Trophoblast cell (in vitro differentiated cells and primary cell): ENCODE results near the gene UBE2L3.
A peak's percentile ranks its signal among the peaks of the same experiment; 100 is the strongest.

Source experiments
- DNase-seq, 2 donors: peaks; one replicate each; pipeline ENCODE4 v3.0.0-alpha.2; 2016
- H2AFZ ChIP-seq: 2 replicates; pipeline ENCODE4 v1.6.1; 2013; ENCODE audit warnings: low read length, moderate library complexity, mild to moderate bottlenecking; ENCODE audit not compliant: insufficient read depth, poor library complexity
- H2AK5ac ChIP-seq: 2 replicates; pipeline ENCODE4 v1.6.1; 2013; ENCODE audit warnings: mild to moderate bottlenecking, low read length
- H2BK120ac ChIP-seq: 2 replicates; pipeline ENCODE4 v1.6.1; 2013; ENCODE audit warnings: low read length, mild to moderate bottlenecking, moderate library complexity; ENCODE audit not compliant: insufficient read depth, poor library complexity
- H2BK12ac ChIP-seq: 2 replicates; pipeline ENCODE4 v1.6.1; 2013; ENCODE audit warnings: mild to moderate bottlenecking, low read length, moderate library complexity
- H2BK5ac ChIP-seq: 2 replicates; pipeline ENCODE4 v1.6.1; 2013; ENCODE audit warnings: low read length, low read depth, moderate library complexity, mild to moderate bottlenecking; ENCODE audit not compliant: poor library complexity
- H3K14ac ChIP-seq: 2 replicates; pipeline ENCODE4 v1.6.1; 2013; ENCODE audit warnings: mild to moderate bottlenecking, low read length
- H3K18ac ChIP-seq: 2 replicates; pipeline ENCODE4 v1.6.1; 2013; ENCODE audit warnings: mild to moderate bottlenecking, low read length
- H3K23ac ChIP-seq: 2 replicates; pipeline ENCODE4 v1.6.1; 2013; ENCODE audit warnings: low read length
- H3K27ac ChIP-seq: 2 replicates; pipeline ENCODE4 v1.5.1; 2013; ENCODE audit warnings: low read depth, mild to moderate bottlenecking, inconsistent platforms, low read length, moderate library complexity
- H3K27me3 ChIP-seq: 2 replicates; pipeline ENCODE4 v1.6.1; 2013; ENCODE audit warnings: inconsistent platforms, mild to moderate bottlenecking, low read length, moderate library complexity; ENCODE audit not compliant: insufficient read depth
- H3K36me3 ChIP-seq, 2 experiments: 1 replicate in 1 of 2; 2 replicates in 1 of 2; pipeline ENCODE4 v1.6.1; 2013; ENCODE audit warnings: low read length in 2 of 2, mild to moderate bottlenecking in 2 of 2, moderate library complexity in 1 of 2; ENCODE audit not compliant: insufficient read depth in 2 of 2, control insufficient read depth in 1 of 2
- H3K4ac ChIP-seq: 2 replicates; pipeline ENCODE4 v1.6.1; 2013; ENCODE audit warnings: low read depth, mild to moderate bottlenecking, low read length, moderate library complexity
- H3K4me1 ChIP-seq, 2 experiments: 1 replicate in 1 of 2; 2 replicates in 1 of 2; pipeline ENCODE4 v1.6.1; 2013; ENCODE audit warnings: low read length in 2 of 2, mild to moderate bottlenecking in 2 of 2, moderate library complexity in 1 of 2; ENCODE audit not compliant: insufficient read depth in 2 of 2, control insufficient read depth in 1 of 2
- H3K4me2 ChIP-seq: 2 replicates; pipeline ENCODE4 v1.6.1; 2013; ENCODE audit warnings: inconsistent platforms, mild to moderate bottlenecking, low read length, moderate library complexity
- H3K4me3 ChIP-seq: 2 replicates; pipeline ENCODE4 v1.5.1; 2013; ENCODE audit warnings: mild to moderate bottlenecking, low read depth, low read length, inconsistent platforms
- H3K79me1 ChIP-seq: one replicate; pipeline ENCODE4 v1.6.1; 2013; ENCODE audit warnings: low read length
- H3K79me2 ChIP-seq: 2 replicates; pipeline ENCODE4 v1.6.1; 2013; ENCODE audit warnings: low read length, mild to moderate bottlenecking; ENCODE audit not compliant: control insufficient read depth, insufficient read depth, poor library complexity
- H3K9ac ChIP-seq: 2 replicates; pipeline ENCODE4 v1.6.1; 2013; ENCODE audit warnings: mild to moderate bottlenecking, low read length
- H3K9me3 ChIP-seq: 2 replicates; pipeline ENCODE4 v1.6.1; 2013; ENCODE audit warnings: low read depth, mild to moderate bottlenecking, control low read depth, inconsistent platforms, low read length; ENCODE audit not compliant: insufficient read depth
- H4K12ac ChIP-seq: 2 replicates; pipeline ENCODE4 v1.6.1; 2013; ENCODE audit warnings: low read depth, mild to moderate bottlenecking, low read length, moderate library complexity
- H4K8ac ChIP-seq: 2 replicates; pipeline ENCODE4 v1.6.1; 2013; ENCODE audit warnings: low read depth, mild to moderate bottlenecking, low read length, moderate library complexity
- H4K91ac ChIP-seq: one replicate; pipeline ENCODE4 v1.6.1; 2013; ENCODE audit warnings: low read depth, mild to moderate bottlenecking, low read length, moderate library complexity
- WGBS: extraction: QIAGEN DNeasy Blood & Tissue Kit; methylation state at CpG from one replicate; pipeline ENCODE4 v1.1.7; 2013; ENCODE audit warnings: missing lambda C conversion rate; ENCODE audit not compliant: insufficient read length, insufficient coverage; ENCODE audit errors: extremely low coverage; 5-methylcytosine and 5-hydroxymethylcytosine counted together

UBE2L3 gene

GRCh38 chr22:21641417-21641788 is 73.9 kb downstream of the UBE2L3 start:
- Histone ChIP-seq H3K9ac (peak overlapping the region; percentile 66), H2AK5ac (no peak overlapping the region), H4K8ac (peak overlapping the region; percentile 18), H3K14ac (peak overlapping the region; percentile 22), H2BK12ac (no peak overlapping the region), H3K79me2 (peaks cover 6% of the 10 kb centered on the region), H3K18ac (no peak overlapping the region), H3K9me3 (peaks cover 1% of the 10 kb centered on the region), H3K79me1 (peaks cover 7% of the 10 kb centered on the region), H3K4ac (no peak overlapping the region), H3K4me2 (peak overlapping the region; percentile 96), H4K12ac (peak overlapping the region; percentile 2), H2AFZ (peak overlapping the region; percentile 48), H3K27me3 (no peaks in the 10 kb centered on the region), H3K4me1 (peaks cover 0 to 7% of the 10 kb centered on the region in 2 experiments), H2BK5ac (peak overlapping the region; percentile 38), H3K27ac (no peak overlapping the region), H3K36me3 (peaks cover 17 to 20% of the 10 kb centered on the region in 2 experiments), H2BK120ac (no peak overlapping the region), H3K4me3 (peak overlapping the region; percentile 73), H4K91ac (no peak overlapping the region), H3K23ac (no peak overlapping the region)
- peak; percentile 77 to 84 for DNase-seq
- WGBS = no CpG with 5 or more reads among the region's 9 CpGs

GRCh38 chr22:21641789-21642583 is 74.5 kb downstream of the UBE2L3 start, which contains the start of gene SDF2L1:
SDF2L1 (plus strand) TSS chr22:21642302; CDS start chr22:21642337, 35 bp downstream.
- Histone ChIP-seq H3K4me3 (peak within 1 kb of the TSS; percentile 96), H3K79me1 (peaks cover 7% of the 10 kb centered on the region), H3K18ac (peak within 1 kb of the TSS; percentile 91), H3K36me3 (peaks cover 17 to 22% of the 10 kb centered on the region in 2 experiments), H3K4me2 (peak within 1 kb of the TSS; percentile 96), H3K9ac (peak within 1 kb of the TSS; percentile 78), H3K27ac (peak within 1 kb of the TSS; percentile 81), H3K4ac (peak within 1 kb of the TSS; percentile 87), H2BK12ac (no peak within 1 kb of the TSS), H2BK120ac (peak within 1 kb of the TSS; percentile 55), H4K12ac (peak within 1 kb of the TSS; percentile 91), H4K8ac (peak within 1 kb of the TSS; percentile 80), H3K27me3 (no peaks in the 10 kb centered on the region), H2AFZ (peak within 1 kb of the TSS; percentile 80), H3K4me1 (peaks cover 0 to 7% of the 10 kb centered on the region in 2 experiments), H2BK5ac (peak within 1 kb of the TSS; percentile 38), H3K9me3 (peaks cover 1% of the 10 kb centered on the region), H3K79me2 (peaks cover 6% of the 10 kb centered on the region), H4K91ac (peak within 1 kb of the TSS; percentile 87), H2AK5ac (peak within 1 kb of the TSS; percentile 86), H3K23ac (no peak within 1 kb of the TSS), H3K14ac (peak within 1 kb of the TSS; percentile 95)
- DNase-seq = peak; percentile 99 to 100
- no CpG with 5 or more reads among the region's 76 CpGs for WGBS

GRCh38 chr22:21642584-21643448 is 75.3 kb downstream of the UBE2L3 start:
- no CpG with 5 or more reads among the region's 56 CpGs for WGBS
- peak; percentile 79 to 82 for DNase-seq
- peak overlapping the region; percentile 87 for H4K91ac ChIP-seq
- peak overlapping the region; percentile 96 for H3K4me3 ChIP-seq
- no peak overlapping the region for H2BK12ac ChIP-seq
- peaks cover 7% of the 10 kb centered on the region for H3K79me1 ChIP-seq
- H4K8ac ChIP-seq = peak overlapping the region; percentile 80
- peaks cover 6% of the 10 kb centered on the region for H3K79me2 ChIP-seq
- H3K14ac ChIP-seq = peak overlapping the region; percentile 95
- no peak overlapping the region for H3K23ac ChIP-seq
- H3K27ac ChIP-seq = peak overlapping the region; percentile 81
- H2AFZ ChIP-seq = peak overlapping the region; percentile 80
- H3K9me3 ChIP-seq = peaks cover 1% of the 10 kb centered on the region
- peak overlapping the region; percentile 15 for H2BK5ac ChIP-seq
- peak overlapping the region; percentile 91 for H3K18ac ChIP-seq
- no peaks in the 10 kb centered on the region for H3K27me3 ChIP-seq
- H3K9ac ChIP-seq = peak overlapping the region; percentile 78
- peaks cover 17 to 26% of the 10 kb centered on the region in 2 experiments for H3K36me3 ChIP-seq
- peak overlapping the region; percentile 38 for H2AK5ac ChIP-seq
- H3K4me1 ChIP-seq = peaks cover 0 to 7% of the 10 kb centered on the region in 2 experiments
- peak overlapping the region; percentile 55 for H2BK120ac ChIP-seq
- peak overlapping the region; percentile 91 for H4K12ac ChIP-seq
- H3K4me2 ChIP-seq = peak overlapping the region; percentile 89
- H3K4ac ChIP-seq = peak overlapping the region; percentile 87
